Endothelial cell of umbilical vein (primary cell): ENCODE data around the gene CLK4. TPM values are rescaled to one million over a fixed set of nuclear protein-coding genes. Genes with fewer than 3 reads are reported as not detected.

Source experiments
- BruUV-seq: library from RNA; stranded (reverse); fragments of 400-500 nt; replicated peaks from 2 replicates; lab custom pipeline; 2021; lab: Mats Ljungman, UMichigan
- CTCF ChIA-PET: fragments of 300-600, 350-600 bp; sonication (Branson Sonifier 250); formaldehyde crosslinking; loops from one replicate; lab custom pipeline; 2021; ENCODE audit warnings: antibody characterized with exemption, inconsistent platforms; lab: Charles Lee
- POLR2A ChIA-PET: fragments of 300-600, 350-600 bp; sonication (Branson Sonifier 250); formaldehyde crosslinking; loops from one replicate; lab custom pipeline; 2021; ENCODE audit warnings: antibody characterized with exemption, inconsistent platforms; lab: Charles Lee
- DNase-seq: peaks from one replicate; pipeline ENCODE4 v3.0.0-alpha.2; 2011; ENCODE audit warnings: low read depth, low spot score
- FAIRE-seq: peaks from 2 replicates; lab custom pipeline; 2011; peaks lifted over from hg19 to GRCh38; lab: Jason Lieb, UNC
- H2AFZ ChIP-seq: 2 replicates; pipeline ENCODE4 v1.6.0; 2012; ENCODE audit warnings: low read depth, low read length, control low read depth, inconsistent platforms
- H3K27ac ChIP-seq: 2 replicates; pipeline ENCODE4 v1.5.1; 2011; ENCODE audit warnings: low read depth, mild to moderate bottlenecking, control low read depth, low read length, moderate library complexity; ENCODE audit not compliant: insufficient read depth
- H3K27me3 ChIP-seq, 2 experiments: 2 replicates each; pipeline versions ENCODE4 v1.6.0 to v1.6.1; 2011; ENCODE audit warnings: low read length in 2 of 2, mixed read lengths in 1 of 2; ENCODE audit not compliant: control insufficient read depth in 2 of 2, insufficient read depth in 2 of 2
- H3K36me3 ChIP-seq, 2 experiments: 2 replicates in 1 of 2; 3 replicates in 1 of 2; pipeline ENCODE4 v1.5.1; 2011; ENCODE audit warnings: low read length in 2 of 2, mild to moderate bottlenecking in 1 of 2, moderate library complexity in 1 of 2; ENCODE audit not compliant: control insufficient read depth in 2 of 2, insufficient read depth in 2 of 2; ENCODE audit errors: extremely low read depth in 1 of 2
- H3K4me1 ChIP-seq: 3 replicates; pipeline ENCODE4 v1.5.1; 2011; ENCODE audit warnings: mild to moderate bottlenecking, low read length; ENCODE audit not compliant: control insufficient read depth, insufficient read depth; ENCODE audit errors: extremely low read depth
- H3K4me2 ChIP-seq: 2 replicates; pipeline ENCODE4 v1.6.1; 2011; ENCODE audit warnings: low read length, control low read depth, mixed read lengths; ENCODE audit not compliant: insufficient read depth
- H3K4me3 ChIP-seq, 3 experiments: fragments of 200-600 bp in 1 of 3; sonication (generic), shearing (Covaris generic) in 1 of 3; replicated peaks in 1 of 3; 2 replicates each; pipeline ENCODE4 v1.5.1; 2011 to 2016; ENCODE audit warnings: control low read depth in 3 of 3, low read length in 3 of 3, mild to moderate bottlenecking in 2 of 3, inconsistent platforms in 1 of 3, low read depth in 1 of 3, moderate library complexity in 1 of 3; ENCODE audit not compliant: insufficient read depth in 1 of 3
- H3K79me2 ChIP-seq: 2 replicates; pipeline ENCODE4 v1.6.0; 2012; ENCODE audit warnings: low read length, inconsistent platforms; ENCODE audit not compliant: control insufficient read depth, insufficient read depth
- H3K9ac ChIP-seq: replicated peaks from 2 replicates; pipeline ENCODE3; 2011; ENCODE audit warnings: low read length, control low read depth; ENCODE audit not compliant: insufficient read depth; ENCODE audit errors: extremely low read depth
- H3K9me1 ChIP-seq: replicated peaks from 3 replicates; pipeline ENCODE4 v1.6.0; 2011; ENCODE audit warnings: mild to moderate bottlenecking, low read length; ENCODE audit not compliant: control insufficient read depth, insufficient read depth; ENCODE audit errors: extremely low read depth
- H3K9me3 ChIP-seq: replicated peaks from 2 replicates; pipeline ENCODE4 v1.5.1; 2012; ENCODE audit warnings: low read length, inconsistent platforms; ENCODE audit not compliant: control insufficient read depth, insufficient read depth
- H4K20me1 ChIP-seq: replicated peaks from 2 replicates; pipeline ENCODE3; 2011; ENCODE audit warnings: mild to moderate bottlenecking, low read length; ENCODE audit not compliant: control insufficient read depth, insufficient read depth; ENCODE audit errors: extremely low read depth
- CTCF ChIP-seq, 2 donors: IDR thresholded peaks; 1 replicate in 1 of 2; 2 replicates in 1 of 2; pipeline ENCODE4 v1.5.1; 2011; ENCODE audit warnings: low read length in 2 of 2, mild to moderate bottlenecking in 2 of 2, moderate library complexity in 2 of 2, control low read depth in 1 of 2, inconsistent platforms in 1 of 2, low read depth in 1 of 2; ENCODE audit not compliant: insufficient read depth in 1 of 2; ENCODE audit errors: extremely low read depth in 1 of 2
- EZH2 ChIP-seq: IDR thresholded peaks from 2 replicates; pipeline ENCODE4 v1.6.1; 2012; ENCODE audit warnings: borderline replicate concordance, low read depth, mild to moderate bottlenecking, moderate library complexity, low read length, inconsistent platforms; ENCODE audit not compliant: severe bottlenecking
- FOS ChIP-seq: IDR thresholded peaks from 2 replicates; pipeline ENCODE4 v1.6.1; 2011; ENCODE audit warnings: mild to moderate bottlenecking, low read length, moderate library complexity, borderline replicate concordance; ENCODE audit not compliant: insufficient read depth
- GATA2 ChIP-seq: IDR thresholded peaks from 2 replicates; pipeline ENCODE4 v1.7.0; 2011; ENCODE audit warnings: low read depth, mild to moderate bottlenecking, moderate library complexity, mixed read lengths, low read length; ENCODE audit not compliant: insufficient read length, insufficient read depth
- JUN ChIP-seq: IDR thresholded peaks from 2 replicates; pipeline ENCODE4 v1.6.1; 2011; ENCODE audit warnings: borderline replicate concordance, low read depth; ENCODE audit not compliant: insufficient read length, insufficient read depth
- MAX ChIP-seq: IDR thresholded peaks from 2 replicates; pipeline ENCODE4 v1.6.1; 2011; ENCODE audit not compliant: insufficient read depth, insufficient read length
- MYC ChIP-seq: IDR thresholded peaks from one replicate; pipeline ENCODE4 v1.6.1; 2011; ENCODE audit warnings: mild to moderate bottlenecking, low read depth, low read length
- POLR2A ChIP-seq: IDR thresholded peaks from 2 replicates; pipeline ENCODE4 v1.6.1; 2012; ENCODE audit warnings: low read depth, mild to moderate bottlenecking, control low read depth, low read length
- POLR2AphosphoS5 ChIP-seq: IDR thresholded peaks from 2 replicates; pipeline ENCODE4 v1.6.1; 2012; ENCODE audit warnings: low read depth, mild to moderate bottlenecking, control low read depth, low read length, moderate library complexity; ENCODE audit not compliant: insufficient read depth
- dilution Hi-C: fragments of 300-500 bp; cut with MboI; formaldehyde crosslinking; loops from one replicate; pipeline ENCODE4 v1.15.0; 2019; ENCODE audit warnings: low sequenced_read_pairs; ENCODE audit not compliant: extremely low pct_ligation_motif_present
- intact Hi-C: fragments of 100-400 bp; cut with micrococcal nuclease; formaldehyde crosslinking; loops from one replicate; pipeline ENCODE4 v1.10.0; 2022
- polyA plus RNA-seq, 4 experiments: library from polyadenylated mRNA; depleted of rRNA in 3 of 4; stranded (reverse) in 3 of 4; unstranded in 1 of 4; fragments of >200 nt; gene quantifications; 2 replicates each; pipeline versions ENCODE4 v1.2.1 to v1.2.3, GENCODE V29; 2011 to 2012; ENCODE audit warnings: missing spikeins in 1 of 4
- total RNA-seq: library from RNA; stranded (reverse); gene quantifications from 2 replicates; pipeline ENCODE4 v1.2.3, GENCODE V29; 2021

The CLK4 gene
- total and polyA plus RNA-seq, 2 donors (not counting 3 experiments of a cell fraction or from before 2014, with no cell fraction given) = 7.0 to 19.2 TPM

- no peak overlapping the region for H3K9ac ChIP-seq
- no peak for DNase-seq
- no peak for TF ChIP-seq MAX
- no peak for TF ChIP-seq GATA2
- no peak for TF ChIP-seq CTCF (IDR thresholded peaks at IDR 0.05; ENCODE audit: extremely low read depth in 1 of 2, insufficient read depth in 1 of 2, low read depth in 1 of 2, low read length in 2 of 2)
- TF ChIP-seq EZH2 = no peak
- no peak for TF ChIP-seq JUN
- no peak for TF ChIP-seq MYC
- no peak for TF ChIP-seq FOS
- no peak for TF ChIP-seq POLR2AphosphoS5
- TF ChIP-seq POLR2A = no peak
- no peaks in the 10 kb centered on the region for H3K9me3 ChIP-seq
- no peaks in the 10 kb centered on the region for H3K9me1 ChIP-seq
- FAIRE-seq = no peak
- peaks cover 8 to 9% of the 10 kb centered on the region in 2 experiments for H3K36me3 ChIP-seq
- no TSS peak for BruUV-seq
- ChIA-PET POLR2A (no interaction called here), CTCF (interaction anchor here (1.7 kb wide), 1 partner anchor 18 kb away, joined by 4 read pairs; no protein-coding TSS in a partner anchor)
- no peaks in the 10 kb centered on the region for H3K27me3 ChIP-seq
- no peak overlapping the region for H3K27ac ChIP-seq
- H3K4me3 ChIP-seq = no peak overlapping the region
- H3K79me2 ChIP-seq = no peaks in the 10 kb centered on the region
- intact Hi-C loops (no loop called here), dilution Hi-C loops (no loop called here)
- no peak overlapping the region for H2AFZ ChIP-seq
- H3K4me2 ChIP-seq = no peak overlapping the region
- no peaks in the 10 kb centered on the region for H3K4me1 ChIP-seq
- no peaks in the 10 kb centered on the region for H4K20me1 ChIP-seq
These were observed 20.6 kb downstream of the CLK4 start for GRCh38 chr5:178606269-178606668.
